HG03342 (cell line): ENCODE results near the gene PRR14.
"Not testable (repeated sequence)": the region's sequence is repeated elsewhere in the genome, so short reads cannot be mapped to it uniquely, and the experiment has no call there.

Source experiments
- ATAC-seq: cut with Tn5 transposase; IDR thresholded peaks from one replicate; pipeline ENCODE4 v1.9.1; 2021; ENCODE audit warnings: mild to moderate bottlenecking, moderate library complexity; ENCODE audit not compliant: unreplicated experiment

The PRR14 gene

GRCh38 chr16:30628628-30629540 lies 21.9 kb upstream of the PRR14 start:
- ATAC-seq: no peak

DNA sequence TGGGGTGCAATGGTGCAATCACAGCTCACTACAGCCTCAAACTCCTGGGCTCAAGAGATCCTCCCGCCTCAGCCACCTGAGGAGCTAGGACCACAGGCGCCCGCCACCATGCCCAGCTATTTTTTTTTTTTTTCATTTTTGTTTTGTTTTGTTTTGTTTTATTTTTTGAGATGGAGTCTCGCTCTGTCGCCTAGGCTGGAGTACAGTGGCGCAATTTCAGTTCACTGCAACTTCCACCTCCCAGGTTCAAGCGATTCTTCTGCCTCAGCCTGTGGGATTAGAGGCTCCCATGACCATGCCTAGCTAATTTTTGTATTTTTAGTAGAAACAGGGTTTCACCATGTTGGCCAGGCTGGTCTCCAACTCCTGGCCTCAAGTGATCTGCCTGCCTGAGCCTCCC lies 18.3 kb upstream of the PRR14 start:
- ATAC-seq: not testable (repeated sequence)

DNA sequence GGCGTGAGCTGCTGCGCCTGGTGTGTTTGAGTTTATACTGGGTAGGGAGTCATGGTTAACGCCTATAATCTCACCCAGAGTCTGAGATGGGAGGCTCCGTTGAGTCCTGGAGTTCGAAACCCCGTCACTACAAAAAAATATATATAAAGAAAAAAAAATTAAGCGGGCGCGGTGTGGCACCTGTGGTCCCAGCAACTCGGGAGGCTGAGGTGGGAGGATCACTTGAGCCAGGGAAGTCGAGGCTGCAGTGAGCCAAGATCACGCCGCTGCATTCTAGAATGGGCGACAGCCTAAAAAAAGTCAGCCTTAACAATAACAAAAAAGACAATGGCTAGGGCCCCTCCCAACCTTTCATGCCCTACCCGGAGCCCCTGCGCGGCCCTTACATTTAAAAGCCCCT lies 17.2 kb upstream of the PRR14 start:
- ATAC-seq: no peak

DNA sequence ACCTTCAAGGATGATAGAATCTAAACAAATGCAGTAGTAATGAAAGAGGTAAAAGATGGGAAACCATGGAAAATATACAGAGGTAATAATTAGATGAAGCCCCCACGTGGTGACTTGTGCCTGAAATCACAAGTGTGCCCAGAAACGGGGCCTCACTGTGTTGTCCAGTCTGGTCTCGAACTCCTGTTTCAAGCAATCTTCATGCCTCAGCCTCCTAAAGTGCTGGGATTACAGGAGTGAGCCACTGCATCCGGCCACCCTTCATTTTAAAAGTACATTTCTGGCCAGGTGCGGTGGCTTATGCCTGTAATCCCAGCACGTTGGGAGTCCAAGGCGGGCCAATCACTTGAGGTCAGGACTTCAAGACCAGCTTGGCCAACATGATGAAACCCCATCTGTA lies 14.2 kb upstream of the PRR14 start:
- ATAC-seq: no peak

DNA sequence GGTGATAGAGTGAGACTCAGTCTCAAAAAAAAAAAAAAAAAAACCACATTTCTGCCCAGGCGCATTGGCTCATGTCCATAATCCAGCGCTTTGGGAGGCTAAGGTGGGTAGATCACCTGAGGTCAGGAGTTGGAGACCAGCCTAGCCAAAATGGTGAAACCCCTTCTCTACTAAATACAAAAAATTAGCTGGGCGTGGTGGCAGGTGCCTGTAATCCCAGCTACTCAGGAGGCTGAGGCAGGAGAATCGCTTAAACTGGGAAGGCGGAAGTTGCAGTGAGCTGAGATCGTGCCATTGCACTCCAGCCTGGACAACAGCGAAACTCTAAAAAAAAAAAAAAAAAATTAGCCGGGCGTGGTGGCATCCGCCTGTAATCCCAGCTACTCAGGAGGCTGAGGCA lies 13.6 kb upstream of the PRR14 start:
- not testable (repeated sequence) for ATAC-seq

- ATAC-seq: no peak
These were observed 12.8 kb upstream of the PRR14 start for GRCh38 chr16:30637944-30638343.

DNA sequence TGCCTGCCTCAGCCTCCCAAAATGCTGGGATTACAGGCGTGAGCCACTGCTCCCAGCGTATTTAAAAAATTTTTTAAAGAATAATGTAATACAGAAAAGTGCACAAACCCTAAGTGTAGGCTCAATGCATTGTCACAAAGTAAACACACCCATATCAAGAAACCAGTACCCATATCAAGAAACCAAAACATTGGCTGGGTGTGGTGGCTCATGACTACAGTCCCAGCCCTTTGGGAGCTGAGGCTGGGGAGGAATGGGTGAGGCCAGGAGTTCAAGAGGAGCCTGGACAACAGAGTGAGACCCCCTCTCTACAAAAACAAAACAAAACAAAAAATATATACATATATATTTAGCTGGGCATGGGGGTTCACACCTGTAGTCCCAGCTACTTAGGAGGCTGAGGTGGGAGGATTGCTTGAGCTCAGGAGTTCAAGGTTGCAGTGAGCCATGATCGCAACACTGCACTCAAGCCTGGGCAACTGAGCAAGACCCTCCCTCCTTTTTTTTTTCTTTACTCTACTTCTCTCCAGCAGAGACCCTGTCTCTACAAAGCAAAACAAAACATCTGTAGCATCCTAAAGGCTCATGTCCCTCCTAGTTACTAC lies 9.3 kb upstream of the PRR14 start:
- no peak for ATAC-seq

GRCh38 chr16:30644334-30644830 lies 6.4 kb upstream of the PRR14 start:
- no peak for ATAC-seq

- no peak for ATAC-seq
These were observed 5.0 kb upstream of the PRR14 start for GRCh38 chr16:30645727-30646126.

GRCh38 chr16:30647274-30647571 lies 3.5 kb upstream of the PRR14 start:
- ATAC-seq: no peak

DNA sequence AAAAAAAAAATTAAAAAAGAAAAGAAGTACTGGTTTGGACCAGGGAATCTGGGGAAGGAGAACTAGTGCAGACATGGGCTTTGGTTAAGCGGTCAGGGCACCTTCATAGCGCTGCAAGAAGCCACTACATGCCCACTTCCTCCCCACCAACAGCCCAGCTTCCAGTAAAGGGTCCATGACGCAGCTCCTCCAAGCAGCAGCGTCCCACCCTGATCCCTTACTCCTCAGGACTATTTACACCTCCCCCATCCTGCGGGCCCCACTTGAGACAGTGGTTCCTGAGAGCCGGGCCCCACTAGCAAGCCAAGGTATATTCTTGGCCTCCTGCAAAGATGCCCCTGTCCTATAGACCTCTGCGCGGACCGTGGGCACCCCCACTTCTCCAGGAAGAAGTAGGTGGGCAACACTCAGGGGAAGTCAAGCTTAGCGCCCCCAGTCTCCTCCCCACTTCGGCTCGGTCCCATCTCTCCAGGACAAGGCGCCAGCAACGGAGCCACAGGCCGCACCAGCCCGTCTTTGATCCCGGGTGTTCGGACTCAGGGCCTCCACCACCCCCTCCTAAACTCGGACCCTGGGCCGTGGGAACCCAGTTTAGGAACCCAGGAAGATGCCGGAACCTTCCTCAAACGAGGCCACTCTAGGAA lies 913 bp upstream of the PRR14 start:
- ATAC-seq: peak; percentile 10

- ATAC-seq: peak; percentile 48
These were observed 604 bp downstream of the PRR14 start for GRCh38 chr16:30651124-30652004.

DNA sequence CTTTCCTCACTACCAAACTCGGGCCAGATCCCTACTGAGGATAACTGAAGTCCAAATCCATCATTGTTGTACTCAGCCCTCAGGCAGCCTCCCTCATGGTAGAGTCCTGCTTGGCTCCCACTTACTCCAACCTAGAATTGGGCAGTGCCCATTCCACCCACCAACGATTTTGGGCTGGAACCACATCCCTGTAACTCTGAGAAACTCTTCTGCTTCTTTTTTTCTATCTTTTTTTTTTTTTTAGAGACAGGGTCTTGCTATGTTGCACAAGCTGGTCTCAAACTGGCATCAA lies 1.2 kb downstream of the PRR14 start:
- no peak for ATAC-seq

- no peak for ATAC-seq
These were observed 2.0 kb downstream of the PRR14 start for GRCh38 chr16:30652718-30653117.

DNA sequence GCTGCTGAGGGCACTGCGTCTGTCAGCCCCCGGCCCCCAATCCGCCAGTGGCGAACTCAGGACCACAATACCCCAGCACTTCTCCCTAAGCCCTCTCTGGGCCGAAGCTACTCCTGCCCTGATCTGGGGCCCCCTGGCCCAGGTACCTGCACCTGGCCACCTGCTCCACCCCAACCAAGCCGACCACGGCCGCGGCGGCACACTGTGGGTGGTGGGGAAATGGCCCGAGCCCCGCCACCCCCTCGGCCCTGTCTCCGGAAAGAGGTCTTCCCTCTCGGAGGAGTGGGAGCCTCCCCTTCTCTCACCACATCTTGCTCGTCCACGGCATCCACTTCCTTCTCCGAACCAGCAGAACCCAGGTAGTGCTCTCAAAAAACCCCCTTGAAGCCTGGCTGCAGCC lies 4.1 kb downstream of the PRR14 start:
- no peak for ATAC-seq

GRCh38 chr16:30655815-30656347 lies 5.1 kb downstream of the PRR14 start:
- no peak for ATAC-seq

GRCh38 chr16:30656388-30656787 lies 5.6 kb downstream of the PRR14 start:
- ATAC-seq: no peak

DNA sequence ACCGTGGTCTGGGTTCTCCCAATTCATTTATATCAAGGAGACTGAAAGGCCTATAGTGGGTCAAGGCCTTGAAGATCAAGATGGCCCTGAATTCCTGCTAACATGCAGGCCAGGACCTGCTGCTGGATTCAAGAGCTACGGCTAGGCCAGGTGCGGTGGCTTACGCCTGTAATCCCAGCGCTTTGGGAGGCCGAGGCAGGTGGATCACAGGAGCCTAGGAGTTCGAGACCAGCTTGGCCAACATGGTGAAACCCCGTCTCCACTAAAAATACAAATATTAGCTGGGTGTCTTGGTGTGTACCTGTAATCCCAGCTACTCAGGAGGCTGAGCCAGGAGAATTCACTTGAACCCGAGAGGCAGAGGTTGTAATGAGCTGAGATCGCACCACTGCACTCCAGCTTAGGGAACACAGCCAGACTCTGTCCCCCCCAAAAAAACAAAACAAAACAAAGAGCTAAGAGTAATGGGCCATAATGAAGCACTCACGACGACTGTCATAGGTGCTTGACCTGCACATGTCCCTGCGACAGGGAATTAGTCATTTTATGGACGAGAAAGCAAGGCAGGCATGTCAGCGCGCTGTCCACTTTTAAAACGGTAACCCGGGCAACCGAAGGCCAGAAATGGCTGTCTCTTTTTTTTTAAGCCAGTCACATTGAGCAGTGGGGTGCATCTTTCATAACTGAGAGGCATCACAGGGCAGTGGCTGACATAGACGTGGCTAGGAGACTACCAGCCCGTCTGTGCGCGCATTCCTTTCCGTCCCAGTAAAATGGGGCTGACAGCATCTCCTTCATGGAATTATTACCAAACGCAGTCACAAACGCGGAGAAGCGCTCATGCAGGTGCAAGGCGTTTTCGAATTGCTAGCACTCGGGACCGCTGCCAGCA lies 6.5 kb downstream of the PRR14 start:
- ATAC-seq: no peak

GRCh38 chr16:30657866-30658730 lies 7.3 kb downstream of the PRR14 start, which contains the start of gene FBRS:
FBRS (plus strand) TSS chr16:30658431; CDS start chr16:30659519, 1,088 bp downstream.
- ATAC-seq: peak; percentile 63
